ENCODE measurements around the gene SURF4. TPM values are rescaled to one million over a fixed set of nuclear protein-coding genes. Genes with fewer than 3 reads are reported as not detected.
A peak's percentile ranks its signal among the peaks of the same experiment; 100 is the strongest.
"Not testable (repeated sequence)": the region's sequence is repeated elsewhere in the genome, so short reads cannot be mapped to it uniquely, and the experiment has no call there.

The SURF4 gene
- polyA plus RNA-seq, 1 experiment: 296 TPM

DNA sequence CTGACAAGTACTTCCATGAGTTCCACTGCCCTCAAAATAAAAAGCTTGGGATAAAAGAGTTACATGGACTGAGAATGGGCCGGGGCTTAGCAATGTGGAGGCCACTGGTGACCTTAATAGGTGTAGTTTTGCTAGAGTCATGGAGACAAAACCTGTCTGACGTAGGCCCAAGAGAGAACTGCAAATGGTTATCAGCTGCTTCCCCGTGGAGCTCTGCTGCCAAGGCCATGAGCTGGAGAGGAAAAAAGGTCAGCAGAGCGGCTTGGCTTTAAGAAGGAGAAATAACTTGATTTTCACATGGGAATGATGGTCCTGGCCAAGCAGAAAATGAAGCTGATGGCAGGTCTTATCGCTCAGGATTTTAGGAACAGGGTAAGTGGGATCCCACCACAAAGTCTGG is 36.2 kb downstream of the SURF4 start:
- H3K9me3 ChIP-seq (ENCODE audit: control insufficient read depth, insufficient read depth, low read length): no peaks in the 10 kb centered on the region
- POLR2A ChIA-PET: interaction anchor here (1.6 kb wide), 1 partner anchor 14 kb away, joined by 3 read pairs; no protein-coding TSS in a partner anchor
- H3K4me3 ChIP-seq (ENCODE audit: low read depth, low read length): no peak overlapping the region
- no peaks in the 10 kb centered on the region for H3K27me3 ChIP-seq (ENCODE audit: control insufficient read depth, insufficient read depth, low read length)
- TF ChIP-seq, protein P1, sequence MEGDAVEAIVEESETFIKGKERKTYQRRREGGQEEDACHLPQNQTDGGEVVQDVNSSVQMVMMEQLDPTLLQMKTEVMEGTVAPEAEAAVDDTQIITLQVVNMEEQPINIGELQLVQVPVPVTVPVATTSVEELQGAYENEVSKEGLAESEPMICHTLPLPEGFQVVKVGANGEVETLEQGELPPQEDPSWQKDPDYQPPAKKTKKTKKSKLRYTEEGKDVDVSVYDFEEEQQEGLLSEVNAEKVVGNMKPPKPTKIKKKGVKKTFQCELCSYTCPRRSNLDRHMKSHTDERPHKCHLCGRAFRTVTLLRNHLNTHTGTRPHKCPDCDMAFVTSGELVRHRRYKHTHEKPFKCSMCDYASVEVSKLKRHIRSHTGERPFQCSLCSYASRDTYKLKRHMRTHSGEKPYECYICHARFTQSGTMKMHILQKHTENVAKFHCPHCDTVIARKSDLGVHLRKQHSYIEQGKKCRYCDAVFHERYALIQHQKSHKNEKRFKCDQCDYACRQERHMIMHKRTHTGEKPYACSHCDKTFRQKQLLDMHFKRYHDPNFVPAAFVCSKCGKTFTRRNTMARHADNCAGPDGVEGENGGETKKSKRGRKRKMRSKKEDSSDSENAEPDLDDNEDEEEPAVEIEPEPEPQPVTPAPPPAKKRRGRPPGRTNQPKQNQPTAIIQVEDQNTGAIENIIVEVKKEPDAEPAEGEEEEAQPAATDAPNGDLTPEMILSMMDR (IDR thresholded peaks at IDR 0.05; ENCODE audit: low read depth, low read length): no peak
- H3K27ac ChIP-seq (ENCODE audit: low read depth, low read length): no peak overlapping the region
- CTCF ChIA-PET: interaction anchor here (1.1 kb wide), 1 partner anchor 147 kb away, joined by 3 read pairs; no protein-coding TSS in a partner anchor
- DNase-seq (ENCODE audit: low read depth, low spot score): no peak

DNA sequence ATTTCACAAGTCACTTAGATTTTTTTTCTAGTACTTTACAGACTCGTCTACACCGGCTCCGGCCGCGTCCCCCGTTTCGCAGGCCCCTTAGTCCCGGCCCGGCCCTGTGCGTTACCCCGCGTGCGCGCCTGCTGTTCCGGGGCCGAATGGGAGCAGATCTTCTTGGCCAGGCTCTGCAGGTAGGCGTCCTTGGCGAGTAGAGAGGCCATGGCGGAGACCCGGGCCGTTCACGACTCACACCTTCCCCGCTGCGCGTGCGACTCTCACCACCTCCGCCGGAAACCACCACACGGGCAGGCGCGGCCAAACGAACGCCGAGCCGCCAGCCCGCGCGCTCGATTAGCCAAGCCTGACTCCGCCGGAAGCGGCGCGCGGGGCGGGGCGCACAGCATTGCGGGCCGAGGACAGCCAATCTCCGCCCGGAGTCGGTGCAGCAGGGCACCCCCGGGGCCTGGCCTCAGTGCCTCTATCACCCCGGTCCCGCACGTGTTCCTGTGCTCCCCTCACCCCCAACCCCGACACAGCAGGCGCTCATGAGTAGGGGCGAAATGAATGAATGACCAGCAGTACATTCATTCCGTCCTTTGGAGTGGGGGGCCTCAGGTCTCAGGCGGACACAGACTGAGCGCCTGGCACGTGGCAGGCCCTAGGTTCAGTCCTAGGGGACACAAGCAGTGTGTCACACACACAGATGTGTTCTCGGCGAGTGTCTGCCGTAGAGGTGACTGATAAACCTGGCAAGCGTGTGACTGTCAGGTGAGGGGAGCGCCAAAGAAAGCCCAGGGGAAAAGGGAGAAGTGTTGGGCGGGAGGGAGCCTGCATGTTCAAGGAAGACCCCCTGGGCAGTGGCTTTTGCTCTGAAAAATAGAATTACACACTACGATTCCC is 39.7 kb downstream of the SURF4 start, which contains the start of gene SURF6:
TSS of gene SURF6 (minus strand) at position 265 of the 888 bp plus-strand sequence. CDS start at position 209, 56 bp downstream.
- Histone ChIP-seq H3K4me3 (ENCODE audit: low read depth, low read length) (peak within 1 kb of the TSS; percentile 98), H3K27ac (ENCODE audit: low read depth, low read length) (peak within 1 kb of the TSS; percentile 52), H3K27me3 (ENCODE audit: control insufficient read depth, insufficient read depth, low read length) (no peaks in the 10 kb centered on the region), H3K9me3 (ENCODE audit: control insufficient read depth, insufficient read depth, low read length) (no peaks in the 10 kb centered on the region)
- ChIA-PET POLR2A (no interaction called here), CTCF (no interaction called here)
- DNase-seq (ENCODE audit: low read depth, low spot score): peak; percentile 41
- TF ChIP-seq, protein P1 (IDR thresholded peaks at IDR 0.05; ENCODE audit: low read depth, low read length): no peak

DNA sequence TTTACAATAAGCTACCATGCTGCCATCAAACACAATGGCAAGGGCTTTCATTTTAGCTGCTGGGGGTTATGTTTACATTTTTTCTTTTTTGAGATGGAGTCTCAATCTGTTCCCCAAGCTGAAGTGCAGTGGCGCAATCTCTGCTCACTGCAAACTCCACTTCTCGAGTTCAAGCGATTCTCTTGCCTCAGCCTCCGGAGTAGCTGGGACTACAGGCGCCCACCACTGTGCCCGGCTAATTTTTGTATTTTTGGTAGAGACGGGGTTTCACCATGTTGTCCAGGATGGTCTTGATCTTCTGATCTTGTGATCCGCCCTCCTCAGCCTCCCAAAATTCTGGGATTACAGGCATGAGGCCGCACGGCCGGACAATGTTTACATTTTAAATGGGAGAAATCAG is 41.0 kb downstream of the SURF4 start:
- peak overlapping the region; percentile 98 for H3K4me3 ChIP-seq (ENCODE audit: low read depth, low read length)
- ChIA-PET POLR2A (interaction anchor here (0.8 to 1.1 kb wide), 2 partner anchors 9 to 13 kb away, joined by 3 to 5 read pairs; partner anchors contain the start of genes MED22 and RPL7A), CTCF (interaction anchor here (0.5 to 1.2 kb wide), 4 partner anchors 147 to 175 kb away, joined by 3 to 5 read pairs (median 3); no protein-coding TSS in a partner anchor)
- not testable (repeated sequence) for H3K9me3 ChIP-seq (ENCODE audit: control insufficient read depth, insufficient read depth, low read length); H3K27ac ChIP-seq (ENCODE audit: low read depth, low read length); DNase-seq (ENCODE audit: low read depth, low spot score); H3K27me3 ChIP-seq (ENCODE audit: control insufficient read depth, insufficient read depth, low read length)

DNA sequence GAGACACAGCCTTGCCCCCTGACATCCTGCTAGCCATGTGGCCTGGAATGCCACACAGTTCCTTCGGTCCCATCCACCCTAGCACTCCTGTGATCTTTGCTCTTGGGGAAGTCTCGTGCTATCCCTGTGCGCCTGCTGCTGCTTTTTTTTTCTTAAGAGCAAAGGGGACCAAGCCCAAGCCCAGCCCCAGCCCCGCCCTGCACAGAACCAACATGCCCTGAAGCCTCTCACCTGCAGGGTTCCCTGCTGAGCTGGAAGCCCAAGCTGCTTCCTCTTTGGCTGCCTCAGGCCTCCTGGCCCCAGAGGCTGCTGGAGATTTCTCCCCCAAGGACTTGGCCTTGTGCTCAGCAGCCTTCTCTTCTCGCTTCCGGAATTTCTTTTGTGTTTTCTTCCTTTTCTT is 41.7 kb downstream of the SURF4 start:
- POLR2A ChIA-PET: interaction anchor here (1.1 kb wide), 1 partner anchor 14 kb away, joined by 5 read pairs; the partner anchor contains the start of genes MED22 and RPL7A

DNA sequence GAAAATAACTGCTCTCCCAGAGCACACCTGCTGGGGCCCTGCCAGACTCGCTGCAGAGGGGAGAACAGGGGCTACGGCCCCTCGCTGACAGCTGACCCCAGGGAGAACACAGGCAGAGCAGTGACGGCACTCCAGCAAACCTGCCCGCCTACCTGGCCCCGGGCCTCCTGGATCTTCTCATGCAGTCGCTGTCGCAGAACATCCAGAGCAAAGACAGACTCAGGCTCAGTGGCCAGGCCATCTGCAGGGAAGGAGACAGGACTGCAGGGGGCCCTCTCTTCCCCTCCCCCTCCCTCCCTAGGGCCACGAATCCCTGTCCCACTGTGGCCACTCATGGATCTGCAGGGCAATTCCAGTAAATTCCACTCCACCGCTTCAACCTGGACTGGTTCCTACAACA is 42.3 kb downstream of the SURF4 start:
- DNase-seq (ENCODE audit: low read depth, low spot score): no peak
- CTCF ChIA-PET: interaction anchor here (1.5 kb wide), 1 partner anchor 148 kb away, joined by 4 read pairs; no protein-coding TSS in a partner anchor
- POLR2A ChIA-PET: no interaction called here
- H3K4me3 ChIP-seq (ENCODE audit: low read depth, low read length): no peak overlapping the region
- H3K9me3 ChIP-seq (ENCODE audit: control insufficient read depth, insufficient read depth, low read length): no peaks in the 10 kb centered on the region
- TF ChIP-seq, protein P1 (IDR thresholded peaks at IDR 0.05; ENCODE audit: low read depth, low read length): no peak
- no peaks in the 10 kb centered on the region for H3K27me3 ChIP-seq (ENCODE audit: control insufficient read depth, insufficient read depth, low read length)
- no peak overlapping the region for H3K27ac ChIP-seq (ENCODE audit: low read depth, low read length)

More for the DNA sequence above, 41.7 kb downstream of the SURF4 start:
- Histone ChIP-seq H3K27ac (ENCODE audit: low read depth, low read length) (no peak overlapping the region), H3K4me3 (ENCODE audit: low read depth, low read length) (no peak overlapping the region), H3K27me3 (ENCODE audit: control insufficient read depth, insufficient read depth, low read length) (no peaks in the 10 kb centered on the region), H3K9me3 (ENCODE audit: control insufficient read depth, insufficient read depth, low read length) (no peaks in the 10 kb centered on the region)
- no peak for DNase-seq (ENCODE audit: low read depth, low spot score)
- TF ChIP-seq, protein P1 (IDR thresholded peaks at IDR 0.05; ENCODE audit: low read depth, low read length): no peak
- CTCF ChIA-PET: interaction anchor here (0.7 to 1.5 kb wide), 3 partner anchors 146 to 175 kb away, joined by 3 to 4 read pairs (median 3); no protein-coding TSS in a partner anchor
